T follicular helper cell (primary cell): ENCODE results near the gene CCNC.
A peak's percentile ranks its signal among the peaks of the same experiment; 100 is the strongest.

Experiments used
- DNase-seq: peaks from one replicate; pipeline ENCODE4 v3.0.0-alpha.2; 2020; ENCODE audit warnings: low read depth
- total RNA-seq, 2 experiments: gene quantifications; one replicate each; lab custom pipeline; 2026; lab: John Stamatoyannopoulos, UW

Gene CCNC, protein sequence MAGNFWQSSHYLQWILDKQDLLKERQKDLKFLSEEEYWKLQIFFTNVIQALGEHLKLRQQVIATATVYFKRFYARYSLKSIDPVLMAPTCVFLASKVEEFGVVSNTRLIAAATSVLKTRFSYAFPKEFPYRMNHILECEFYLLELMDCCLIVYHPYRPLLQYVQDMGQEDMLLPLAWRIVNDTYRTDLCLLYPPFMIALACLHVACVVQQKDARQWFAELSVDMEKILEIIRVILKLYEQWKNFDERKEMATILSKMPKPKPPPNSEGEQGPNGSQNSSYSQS
- total RNA-seq, result 54.5 to 112 reads per million in 2 experiments

DNA sequence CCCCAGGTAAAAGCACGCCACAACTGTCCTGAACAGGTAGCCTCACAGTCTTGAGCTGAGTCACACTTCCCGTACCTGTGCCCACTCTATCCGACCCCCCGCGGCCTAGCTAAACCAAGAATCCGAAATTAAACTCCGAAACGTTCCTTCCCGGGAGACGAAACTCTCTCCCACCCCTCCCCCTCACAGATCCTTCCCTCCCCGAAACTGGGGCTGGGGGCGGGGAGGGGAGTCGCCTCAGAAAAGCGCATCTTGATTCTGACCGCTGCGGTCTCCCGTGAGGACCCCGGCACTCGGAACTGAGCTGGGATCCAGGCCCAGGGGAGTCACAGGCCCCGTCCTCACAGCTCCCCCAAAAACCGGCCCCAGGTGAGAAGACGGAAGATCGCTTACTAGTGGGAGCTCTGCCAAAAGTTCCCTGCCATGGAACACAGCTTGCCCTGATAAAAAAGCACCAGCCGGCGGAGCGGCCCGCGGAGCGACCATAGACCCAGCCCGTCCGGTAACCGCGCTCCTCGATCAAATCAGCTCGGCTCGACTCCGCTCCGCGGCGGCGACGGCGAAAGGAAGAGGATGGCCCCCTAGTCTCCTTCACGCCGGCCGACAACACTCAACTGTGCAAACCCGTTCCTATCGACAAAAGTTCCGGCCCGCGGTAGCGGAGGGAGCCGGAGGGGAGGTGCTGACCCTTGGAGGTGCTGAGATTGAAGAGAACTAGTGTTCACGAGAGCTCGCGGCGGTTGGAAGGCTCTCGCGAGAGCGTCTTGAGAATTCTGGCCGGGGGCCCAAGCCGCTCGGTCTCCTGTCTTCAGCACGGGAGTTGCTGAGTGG is at the start of gene CCNC:
TSS of gene CCNC (minus strand) at position 558 of the 831 bp plus-strand sequence. CDS start at position 425, 133 bp downstream.
- peak; percentile 78 for DNase-seq

DNA sequence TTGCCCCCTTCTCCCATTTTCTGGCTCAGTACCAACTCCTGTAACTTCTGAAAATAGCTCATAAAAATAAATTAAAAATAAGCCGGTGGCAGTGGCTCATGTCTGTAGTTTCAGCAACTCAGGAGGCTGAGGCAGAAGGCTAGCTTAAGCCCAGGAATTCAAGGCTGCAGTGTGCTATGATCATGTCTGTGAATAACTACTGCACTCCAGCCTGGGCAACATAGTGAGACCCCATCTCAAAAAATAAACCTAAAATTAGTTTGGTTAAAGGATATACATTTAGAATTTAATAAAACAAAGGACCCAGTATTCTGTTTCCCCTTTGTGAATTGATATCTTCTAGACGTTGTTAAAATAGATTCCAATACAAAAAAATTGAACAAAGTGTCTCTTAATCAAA is 48.7 kb upstream of the CCNC start:
- DNase-seq, result no peak

DNA sequence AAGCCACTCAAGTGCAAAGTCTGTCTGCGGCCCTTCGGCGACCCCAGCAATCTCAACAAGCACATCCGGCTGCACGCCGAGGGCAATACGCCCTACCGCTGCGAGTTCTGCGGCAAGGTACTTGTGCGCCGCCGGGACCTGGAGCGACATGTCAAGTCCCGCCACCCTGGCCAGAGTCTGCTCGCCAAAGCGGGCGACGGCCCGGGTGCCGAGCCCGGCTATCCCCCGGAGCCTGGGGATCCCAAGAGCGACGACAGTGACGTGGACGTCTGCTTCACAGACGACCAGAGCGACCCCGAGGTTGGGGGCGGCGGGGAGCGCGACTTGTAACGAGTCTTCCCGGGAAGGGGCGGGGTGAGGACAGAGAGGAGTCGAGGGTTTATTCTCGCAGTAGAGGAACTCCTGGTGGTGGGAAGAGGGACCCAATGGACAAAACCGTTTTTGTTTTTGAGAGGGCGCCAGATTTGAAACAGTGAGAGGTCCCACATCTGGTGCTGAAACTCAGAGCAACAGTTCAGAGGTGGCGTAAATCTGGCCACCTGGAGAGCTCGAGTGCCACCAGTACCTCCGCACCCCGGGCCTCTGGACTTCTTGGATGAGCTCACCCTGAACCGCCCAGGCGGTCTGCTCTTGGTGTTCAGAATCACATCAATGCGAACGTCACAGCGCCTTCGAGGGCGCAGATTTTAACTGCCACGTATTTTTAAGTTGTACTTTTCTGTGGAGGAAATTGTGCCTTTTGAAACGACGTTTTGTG is 46.1 kb upstream of the CCNC start:
- DNase-seq, result no peak

DNA sequence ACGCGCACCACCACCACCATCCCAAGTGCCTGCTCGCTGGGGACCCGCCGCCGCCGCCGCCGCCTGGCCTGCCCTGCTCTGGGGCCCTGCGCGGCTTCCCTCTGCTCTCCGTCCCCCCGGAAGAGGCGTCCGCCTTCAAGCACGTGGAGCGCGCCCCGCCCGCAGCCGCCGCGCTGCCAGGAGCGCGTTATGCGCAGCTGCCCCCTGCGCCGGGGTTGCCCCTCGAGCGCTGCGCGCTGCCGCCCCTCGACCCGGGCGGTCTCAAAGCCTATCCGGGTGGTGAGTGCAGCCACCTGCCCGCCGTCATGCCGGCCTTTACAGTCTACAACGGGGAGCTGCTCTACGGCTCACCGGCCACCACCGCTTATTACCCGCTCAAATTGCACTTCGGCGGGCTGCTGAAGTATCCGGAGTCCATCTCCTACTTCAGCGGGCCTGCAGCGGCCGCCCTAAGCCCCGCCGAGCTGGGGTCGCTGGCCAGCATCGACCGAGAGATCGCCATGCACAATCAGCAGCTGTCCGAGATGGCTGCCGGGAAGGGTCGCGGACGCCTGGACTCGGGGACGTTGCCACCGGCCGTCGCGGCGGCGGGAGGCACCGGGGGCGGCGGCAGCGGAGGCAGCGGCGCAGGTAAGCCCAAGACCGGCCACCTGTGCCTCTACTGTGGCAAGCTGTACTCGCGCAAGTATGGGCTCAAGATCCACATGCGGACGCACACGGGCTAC is 45.4 kb upstream of the CCNC start:
- DNase-seq, result no peak

DNA sequence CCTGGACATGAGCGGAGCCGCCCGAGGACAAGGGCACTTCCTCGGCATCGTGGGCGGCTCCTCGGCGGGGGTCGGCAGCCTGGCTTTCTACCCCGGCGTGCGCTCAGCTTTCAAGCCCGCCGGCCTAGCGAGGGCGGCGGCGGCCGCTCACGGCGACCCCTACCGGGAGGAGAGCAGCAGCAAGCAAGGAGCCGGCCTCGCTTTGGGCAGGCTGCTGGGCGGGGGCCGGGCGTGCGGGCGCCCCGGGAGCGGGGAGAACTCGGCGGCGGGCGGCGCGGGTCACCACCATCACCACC is 44.9 kb upstream of the CCNC start:
- no peak for DNase-seq

- no peak for DNase-seq
These were observed 44.3 kb upstream of the CCNC start for GRCh38 chr6:99612551-99613408.

GRCh38 chr6:99611148-99611547 is 42.7 kb upstream of the CCNC start:
- DNase-seq, result no peak

DNA sequence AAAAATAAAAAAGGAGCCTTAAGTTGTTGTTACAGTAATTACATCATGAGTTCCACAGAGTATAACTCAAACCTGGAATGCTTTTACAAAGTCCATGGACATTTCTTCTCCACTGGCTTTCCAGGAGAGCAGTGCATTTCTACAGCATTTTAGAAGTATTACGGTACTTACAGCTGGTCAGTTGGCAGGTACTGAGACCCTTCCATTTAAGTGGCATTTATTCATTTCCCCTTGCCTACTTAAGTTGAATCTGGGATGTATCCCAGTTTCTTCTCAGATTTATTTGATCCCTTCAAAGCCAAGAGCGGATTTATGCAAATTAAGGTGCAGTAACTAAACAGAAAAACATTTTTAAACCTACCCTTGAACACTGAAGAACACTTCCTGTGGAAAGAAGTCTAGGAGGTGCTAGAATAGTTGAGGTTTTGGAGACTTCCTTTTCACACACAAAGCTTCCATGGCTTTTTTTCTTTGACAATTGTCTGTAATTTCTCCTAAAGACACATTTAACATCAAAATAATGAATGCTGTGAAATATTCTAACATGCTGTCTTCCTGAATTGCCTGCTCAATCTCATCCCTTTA is 41.5 kb upstream of the CCNC start:
- no peak for DNase-seq

DNA sequence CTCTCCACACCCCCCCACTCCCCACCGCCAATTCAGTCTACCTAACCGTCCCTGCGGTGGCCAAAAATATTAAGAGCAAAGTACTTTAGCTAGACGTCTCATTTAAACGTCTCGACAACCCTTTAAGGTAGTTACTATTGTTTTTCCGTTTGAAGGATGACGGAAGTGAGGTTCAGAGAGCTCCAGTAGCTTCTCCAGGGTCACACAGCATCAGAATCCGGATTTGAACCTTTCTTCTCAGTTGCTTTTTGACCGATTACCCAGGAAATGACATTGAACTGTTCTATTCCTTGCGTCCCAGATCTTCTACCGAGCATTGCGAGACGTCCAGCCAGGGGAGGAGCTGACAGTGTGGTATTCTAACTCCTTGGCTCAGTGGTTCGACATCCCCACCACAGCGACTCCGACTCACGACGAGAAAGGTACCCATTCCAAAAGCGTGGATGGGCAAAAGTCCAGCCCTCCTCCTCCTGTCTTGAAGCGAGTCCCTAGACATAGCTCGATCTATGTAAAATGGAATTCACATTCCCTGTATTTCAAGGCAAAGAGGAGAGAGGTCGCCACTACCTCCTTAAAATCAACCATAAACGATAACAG is 40.5 kb upstream of the CCNC start:
- DNase-seq, result no peak

DNA sequence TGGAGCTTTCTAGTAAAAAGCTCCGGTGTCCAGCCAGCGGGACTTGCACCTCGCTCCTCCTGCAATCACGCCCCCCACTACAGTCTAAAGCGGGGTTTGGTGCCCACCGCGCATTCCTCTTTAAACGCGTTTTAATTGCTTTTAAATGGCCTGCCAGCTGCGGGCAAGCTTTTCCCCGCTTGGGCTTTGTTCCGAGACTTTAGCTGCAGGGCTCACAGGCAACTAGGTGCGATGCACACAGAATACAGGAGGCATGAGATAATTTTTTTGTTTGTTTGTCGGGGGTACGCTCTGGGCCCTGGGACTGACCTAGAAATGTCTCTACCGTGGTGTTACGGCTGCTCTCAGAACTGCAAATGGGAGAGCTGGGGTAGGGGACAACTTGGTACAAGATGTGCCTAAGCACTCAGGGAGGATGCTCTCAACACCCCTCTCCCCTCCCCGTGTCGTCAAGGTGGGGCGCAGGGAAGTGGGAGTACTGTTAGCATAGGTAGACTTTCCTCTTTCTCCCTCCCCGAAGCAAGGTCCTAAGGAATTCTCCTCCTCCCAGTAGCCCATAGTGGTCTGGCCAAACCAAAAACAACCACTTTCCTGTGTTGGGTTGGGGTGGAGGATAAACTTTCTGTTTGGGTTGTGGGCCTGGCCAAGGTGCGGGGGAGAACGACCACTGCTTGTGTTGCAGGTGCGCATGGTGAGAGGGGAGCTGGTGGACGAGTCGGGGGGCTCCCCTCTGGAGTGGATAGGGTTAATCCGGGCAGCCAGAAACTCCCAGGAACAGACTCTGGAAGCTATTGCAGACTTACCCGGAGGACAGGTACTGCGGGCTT is 39.8 kb upstream of the CCNC start:
- DNase-seq, result no peak

DNA sequence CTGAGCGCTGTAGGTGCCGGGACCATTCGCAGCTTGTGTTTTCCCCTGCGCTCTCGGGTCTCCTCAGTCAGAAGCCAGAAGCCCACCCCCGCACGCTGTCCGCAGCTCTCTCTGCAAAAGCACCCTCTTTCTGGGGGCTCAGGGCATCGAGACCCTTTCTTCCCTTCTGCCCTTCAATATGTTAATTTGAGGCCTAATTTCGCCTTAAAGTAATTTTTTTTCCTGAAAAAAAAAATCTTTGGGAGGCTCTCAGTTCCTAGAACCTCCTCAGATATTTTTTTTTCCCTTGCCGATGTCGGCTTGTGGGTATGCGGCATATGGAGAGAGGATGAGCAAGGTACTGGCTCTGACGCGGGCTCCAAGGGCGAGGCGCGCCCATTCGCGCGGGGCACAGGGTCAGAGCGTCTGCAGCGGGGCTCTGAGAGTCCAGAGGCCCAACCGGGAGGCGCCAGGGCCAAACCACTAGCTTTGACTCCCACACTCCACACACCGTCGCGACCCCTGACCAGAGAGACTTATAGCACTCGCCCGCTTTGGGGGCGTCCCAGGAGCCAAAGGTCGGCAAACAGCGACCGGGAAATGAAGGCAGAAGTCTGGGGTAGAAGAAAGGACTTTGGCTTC is 39.1 kb upstream of the CCNC start:
- no peak for DNase-seq

DNA sequence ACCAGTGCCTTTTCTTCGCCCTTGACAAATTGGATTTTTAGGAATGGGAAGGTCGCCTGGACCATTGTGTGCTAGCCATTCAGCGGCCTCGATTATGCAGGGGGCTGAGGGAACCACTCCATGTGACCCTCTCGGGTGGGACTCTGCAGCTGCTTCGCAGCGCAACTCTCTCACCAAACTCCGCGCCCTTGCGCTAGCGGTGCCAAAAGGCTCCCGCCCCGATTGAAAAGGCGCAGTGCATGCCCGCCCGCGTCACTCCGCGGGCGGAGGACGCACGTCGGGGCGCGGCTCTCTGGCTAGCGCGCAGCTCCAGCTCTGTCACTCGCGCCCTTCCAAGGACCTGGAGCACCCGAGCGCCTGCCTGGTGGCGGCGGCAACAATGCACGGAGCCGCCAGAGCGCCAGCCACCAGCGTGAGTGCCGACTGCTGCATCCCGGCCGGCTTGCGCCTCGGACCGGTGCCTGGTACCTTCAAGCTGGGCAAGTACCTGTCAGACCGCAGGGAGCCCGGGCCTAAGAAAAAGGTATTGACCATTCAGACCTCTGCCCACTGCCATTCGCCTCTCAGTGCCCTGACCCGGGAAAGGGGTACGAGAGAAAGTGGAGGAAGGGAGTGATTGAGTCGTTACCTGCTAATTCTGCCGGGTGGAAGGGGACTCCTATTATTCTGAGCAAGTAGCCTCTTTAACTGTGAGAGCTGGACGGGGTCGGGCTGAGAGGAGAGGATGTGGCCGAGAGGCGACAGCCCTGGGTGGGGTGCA is 38.4 kb upstream of the CCNC start, which contains the start of gene PRDM13:
TSS of gene PRDM13 (plus strand) at position 178 of the 760 bp plus-strand sequence. CDS start at position 380, 202 bp downstream.
- DNase-seq, result no peak

DNA sequence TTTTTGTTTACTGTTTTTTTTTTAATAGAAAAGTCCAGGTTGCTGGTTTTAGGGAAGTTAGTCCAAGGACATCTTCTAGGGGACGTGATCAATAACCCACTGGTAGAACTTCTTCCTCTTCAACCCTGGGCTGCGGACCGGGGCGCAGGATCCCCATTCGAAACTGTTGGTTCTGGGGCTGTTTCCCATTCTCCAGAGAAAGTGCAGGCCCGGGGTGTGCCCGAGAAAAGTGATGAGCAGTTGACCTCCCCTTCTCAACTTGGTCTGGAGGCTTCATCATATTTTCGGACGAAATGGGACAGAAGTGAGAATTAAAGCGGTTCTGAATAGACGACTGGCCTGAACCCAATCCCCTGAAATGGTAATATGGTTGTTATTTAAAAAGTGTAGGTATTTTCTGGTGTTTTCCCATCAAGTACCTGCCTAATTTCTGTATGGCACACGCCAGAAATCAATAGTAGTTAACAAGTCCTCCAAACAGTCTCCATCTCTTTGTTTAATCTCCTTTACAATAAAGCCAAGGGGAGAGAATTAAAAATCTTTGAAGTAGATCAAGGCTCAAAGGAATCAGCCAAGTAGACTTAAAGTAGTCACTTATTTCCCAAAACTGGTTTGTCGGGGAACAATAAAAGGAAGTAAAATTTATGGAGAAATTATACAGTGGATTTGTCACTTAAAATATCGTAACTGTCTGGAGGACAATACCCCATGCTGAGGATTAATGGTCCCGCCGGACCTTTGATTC is 37.6 kb upstream of the CCNC start:
- DNase-seq, result no peak

GRCh38 chr6:99605074-99605734 is 36.7 kb upstream of the CCNC start:
- no peak for DNase-seq

DNA sequence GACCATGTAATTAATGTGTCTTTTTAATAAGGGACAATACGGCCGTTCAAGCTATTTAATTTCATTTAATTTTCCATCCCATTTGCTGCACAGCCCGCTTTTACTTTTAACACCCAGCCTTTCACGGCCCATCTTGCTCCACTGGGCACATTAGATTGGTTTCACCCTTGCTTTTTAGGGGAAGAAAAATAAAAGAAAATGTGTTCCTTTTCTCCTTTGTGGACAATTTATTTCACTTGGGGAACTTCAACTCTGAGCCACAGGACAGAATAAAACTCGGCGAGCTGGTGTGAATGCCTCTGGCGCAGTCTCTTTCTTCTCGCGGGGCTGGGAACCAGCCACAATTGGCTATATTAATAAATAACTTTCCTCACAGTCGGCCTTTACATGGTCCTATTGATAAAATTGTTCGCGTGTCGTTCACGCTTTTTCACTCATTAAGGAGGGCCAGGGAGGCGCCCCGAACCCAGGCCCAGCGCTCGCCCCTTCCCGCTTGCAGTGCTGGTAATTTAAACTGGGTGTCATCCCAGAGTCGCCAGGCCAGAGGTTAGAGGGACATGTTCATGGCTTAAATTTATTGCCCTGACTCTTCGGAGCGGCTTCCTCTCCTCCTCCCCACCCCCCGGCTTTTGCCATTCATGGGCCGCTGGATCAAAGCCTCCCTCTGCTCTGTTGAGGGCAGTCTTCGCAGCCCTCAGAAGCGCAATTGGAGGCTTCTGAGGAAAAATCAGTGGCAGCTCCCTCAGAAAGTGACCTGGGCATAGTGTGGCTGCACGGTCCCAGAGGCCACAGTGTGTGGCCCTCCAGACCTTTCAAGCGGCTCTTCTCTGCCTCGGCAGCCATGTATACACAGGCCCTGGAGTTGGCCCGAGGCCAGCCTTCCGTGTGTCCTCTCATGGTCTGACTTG is 36.0 kb upstream of the CCNC start:
- DNase-seq, result no peak
